Stimulated activated CD8-positive, alpha-beta memory T cell treated with anti-CD3 and anti-CD28 coated beads, Interleukin-7, amount 100 ng/mL, for 1 hour (primary cell): Measurements from ENCODE around the gene FANK1.
"Not testable (repeated sequence)": the region's sequence is repeated elsewhere in the genome, so short reads cannot be mapped to it uniquely, and the experiment has no call there.

Experiments used
- DNase-seq, 2 donors: peaks; one replicate each; pipeline ENCODE4 v3.0.0-alpha.2; 2020; ENCODE audit warnings: low read depth in 2 of 2

Gene FANK1

DNA sequence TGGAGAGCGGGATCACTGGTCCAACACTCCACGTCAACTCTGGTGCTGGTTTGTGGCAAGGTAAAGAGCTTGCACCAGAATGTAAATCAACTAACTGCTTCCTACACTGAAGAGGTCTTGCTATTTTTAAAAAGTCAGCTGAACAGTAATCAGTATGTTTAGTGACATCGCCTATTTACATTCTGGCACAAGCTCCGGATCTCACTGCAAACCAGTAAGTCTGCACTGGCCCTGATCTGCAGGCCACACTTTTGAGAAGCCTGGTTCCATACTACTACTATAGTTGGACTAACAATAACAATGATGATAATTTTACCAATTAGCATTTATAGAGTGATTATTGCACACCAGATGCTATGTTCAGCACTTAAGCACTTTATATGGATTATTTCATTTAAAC, 6.9 kb upstream of the FANK1 start:
- DNase-seq, result not testable (repeated sequence)

- not testable (repeated sequence) for DNase-seq
Measured at GRCh38 chr10:125892402-125892801, 4.0 kb upstream of the FANK1 start.

GRCh38 chr10:125894176-125894575, 2.2 kb upstream of the FANK1 start:
- not testable (repeated sequence) for DNase-seq

DNA sequence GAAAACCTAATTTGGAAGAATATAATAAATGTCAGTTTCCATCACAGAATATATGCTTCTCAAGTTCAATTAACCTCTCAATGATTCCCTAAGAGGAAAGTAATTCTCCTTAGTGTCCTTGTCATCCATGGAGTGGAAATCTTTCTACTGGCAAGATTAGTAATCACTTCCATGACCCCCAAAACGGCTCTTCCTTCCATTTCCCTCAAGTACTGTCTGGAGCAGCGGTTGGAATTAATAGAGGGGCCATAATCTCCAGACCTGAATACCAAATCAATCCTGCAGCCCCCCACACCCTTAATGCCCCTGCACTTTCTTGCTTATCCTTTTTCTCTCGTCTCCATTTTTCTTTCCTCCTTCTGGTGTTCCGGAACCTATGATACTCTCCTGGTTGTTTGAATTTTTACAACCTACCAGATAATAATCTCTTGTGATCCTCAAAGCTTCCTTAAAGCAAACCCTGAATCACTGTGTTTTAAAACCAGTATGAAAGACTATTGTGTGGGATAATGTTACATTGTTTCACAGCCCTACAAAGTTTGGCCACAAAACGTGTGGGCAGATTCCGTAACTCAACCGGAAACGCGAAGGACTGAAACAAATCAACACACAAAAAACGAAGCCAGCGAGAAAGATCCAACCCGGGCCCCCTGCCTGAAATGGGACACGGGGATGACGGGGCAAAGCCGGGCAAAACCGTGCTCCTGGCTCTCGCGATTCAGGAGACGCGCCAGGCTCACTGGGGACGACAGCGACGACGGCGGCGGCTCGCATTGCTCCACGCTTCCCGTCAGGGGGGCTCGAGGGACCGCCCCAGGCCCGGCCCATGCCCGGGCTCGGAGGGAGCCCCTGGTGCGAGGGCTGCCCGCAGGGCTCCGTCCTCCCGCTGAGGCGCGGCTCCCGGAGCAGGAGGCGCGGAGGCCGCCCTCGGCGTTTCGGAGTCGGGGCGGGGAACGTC, 955 bp upstream of the FANK1 start:
- DNase-seq, result peak in 1 of 2 donors; percentile 7

DNA sequence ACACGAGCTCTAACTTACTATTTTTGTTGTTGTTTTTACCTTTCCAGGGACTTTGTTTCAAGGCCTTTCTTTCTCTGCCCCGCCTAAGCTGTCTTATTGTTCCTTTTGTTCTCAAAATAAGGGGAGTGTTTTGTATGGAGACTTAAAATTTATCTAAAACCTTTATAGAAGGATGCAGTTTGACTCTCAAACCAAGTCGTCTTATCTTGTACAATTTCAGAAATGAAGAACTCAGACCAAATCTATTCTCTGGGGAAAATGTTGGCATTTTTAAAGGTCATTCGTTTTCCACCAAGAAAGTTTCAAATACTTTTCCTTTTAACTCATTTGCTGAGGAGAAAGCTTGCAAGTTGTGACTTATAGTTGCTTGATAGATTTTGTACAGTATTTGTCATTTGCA, 953 bp downstream of the FANK1 start:
- not testable (repeated sequence) for DNase-seq

DNA sequence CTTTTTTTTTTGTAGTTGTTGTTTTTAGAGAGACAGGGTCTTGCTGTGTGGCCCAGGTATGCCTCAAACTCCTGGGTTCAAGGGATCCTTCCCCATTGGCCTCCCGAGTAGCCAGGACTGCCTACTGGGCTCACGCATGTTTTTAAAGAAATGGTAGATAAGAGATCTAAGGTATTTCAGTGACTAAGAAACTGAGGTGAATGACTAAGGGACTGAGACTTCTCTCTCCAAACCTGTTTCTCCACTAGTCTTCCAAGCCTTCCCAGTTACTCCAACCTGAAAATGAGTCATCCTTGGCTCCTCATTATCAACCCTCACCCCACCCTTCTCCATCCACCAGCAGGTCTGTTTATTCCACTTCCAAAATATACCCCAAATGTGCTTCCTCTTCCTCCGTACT, 4.6 kb downstream of the FANK1 start:
- DNase-seq, result not testable (repeated sequence)

DNA sequence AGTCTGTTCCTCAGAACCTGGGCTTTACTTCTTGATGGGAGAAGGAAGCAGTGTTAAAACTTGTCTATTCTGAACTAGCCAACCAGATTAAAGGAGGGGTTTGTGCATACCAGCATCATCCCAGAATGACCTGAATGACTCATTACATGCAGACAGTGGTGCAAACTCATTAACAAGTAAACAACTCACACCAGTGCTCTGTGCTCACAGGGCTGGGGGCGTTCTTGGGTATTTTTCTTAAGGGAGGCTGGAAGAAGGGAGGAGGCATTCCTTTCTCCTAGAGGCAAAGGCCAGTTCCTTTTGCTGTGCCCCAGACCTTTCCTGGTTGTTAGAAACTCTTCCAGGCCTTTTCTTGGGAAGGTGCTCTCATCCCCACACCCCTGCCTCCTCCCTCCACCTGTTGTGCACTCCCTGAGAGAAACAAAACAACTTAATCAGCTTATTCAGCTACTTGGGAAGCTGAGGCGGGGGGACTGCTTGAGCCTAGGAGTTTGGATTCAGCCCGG, 6.8 kb downstream of the FANK1 start:
- DNase-seq, result not testable (repeated sequence)

DNA sequence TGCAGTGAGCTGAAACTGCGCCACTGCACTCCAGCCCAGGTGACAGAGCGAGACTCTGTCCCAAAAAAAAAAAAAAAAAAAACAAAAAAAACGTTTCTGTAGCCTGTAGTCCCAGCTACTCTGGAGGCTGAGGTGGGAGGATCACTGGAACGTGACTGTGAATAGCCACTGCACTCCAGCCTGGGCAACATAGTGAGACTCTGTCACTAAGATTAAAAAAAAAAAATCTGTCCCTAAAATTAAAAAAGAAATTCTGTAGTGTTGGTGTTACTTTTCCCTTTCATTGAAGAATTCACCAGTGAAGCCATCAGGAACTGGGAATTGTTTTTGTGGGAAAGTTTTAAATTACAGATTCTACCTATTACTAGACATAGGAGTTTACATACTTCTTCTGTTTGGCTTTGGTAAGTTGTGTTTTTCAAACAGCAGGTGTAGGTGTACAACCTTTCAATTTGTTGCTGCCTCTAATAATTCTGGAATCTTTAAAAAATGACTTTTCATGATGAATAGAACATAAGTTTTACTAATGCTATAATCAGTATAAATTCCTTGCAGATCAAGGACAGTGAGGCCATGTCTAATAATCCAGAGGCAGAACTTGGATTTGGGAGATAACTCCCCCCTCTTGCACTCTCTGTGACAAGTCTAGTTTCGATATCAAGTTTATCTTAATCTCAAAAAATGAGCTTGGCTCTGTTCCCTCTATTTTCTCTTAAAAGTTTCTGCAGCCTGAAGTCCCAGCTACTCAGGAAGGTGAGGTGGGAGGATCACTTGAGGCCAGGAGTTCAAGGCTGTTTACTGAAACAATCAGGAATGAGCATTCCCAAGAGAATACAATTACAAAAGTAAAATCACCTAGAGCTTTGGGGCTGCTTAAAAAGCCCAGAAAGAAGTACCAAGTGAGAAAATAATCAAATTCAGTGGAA, 9.0 kb downstream of the FANK1 start:
- DNase-seq, result not testable (repeated sequence)

- DNase-seq, result not testable (repeated sequence)
Measured at GRCh38 chr10:125907598-125907997, 11.2 kb downstream of the FANK1 start.

GRCh38 chr10:125908813-125909212, 12.4 kb downstream of the FANK1 start:
- DNase-seq, result not testable (repeated sequence)

GRCh38 chr10:125909491-125909890, 13.1 kb downstream of the FANK1 start:
- DNase-seq, result not testable (repeated sequence)

DNA sequence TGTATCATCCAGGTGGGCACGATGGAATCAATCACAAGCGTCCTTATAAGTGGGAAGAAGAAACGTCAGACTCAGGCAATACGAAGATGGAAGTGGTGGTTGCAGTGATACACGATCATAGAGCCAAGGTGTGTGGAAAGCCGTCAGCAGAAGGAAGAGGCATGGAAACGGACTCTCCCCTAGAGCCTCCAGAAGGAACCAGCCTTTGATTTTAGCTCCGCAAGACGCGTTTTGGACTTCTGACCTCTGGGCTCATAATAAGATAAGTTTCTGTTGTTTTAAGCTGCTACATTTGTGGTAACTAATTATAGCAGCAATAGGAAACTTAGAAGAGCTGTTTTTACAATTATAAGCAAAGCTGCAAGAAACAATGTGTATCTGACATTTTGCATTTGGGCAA, 14.8 kb downstream of the FANK1 start:
- DNase-seq, result no peak

DNA sequence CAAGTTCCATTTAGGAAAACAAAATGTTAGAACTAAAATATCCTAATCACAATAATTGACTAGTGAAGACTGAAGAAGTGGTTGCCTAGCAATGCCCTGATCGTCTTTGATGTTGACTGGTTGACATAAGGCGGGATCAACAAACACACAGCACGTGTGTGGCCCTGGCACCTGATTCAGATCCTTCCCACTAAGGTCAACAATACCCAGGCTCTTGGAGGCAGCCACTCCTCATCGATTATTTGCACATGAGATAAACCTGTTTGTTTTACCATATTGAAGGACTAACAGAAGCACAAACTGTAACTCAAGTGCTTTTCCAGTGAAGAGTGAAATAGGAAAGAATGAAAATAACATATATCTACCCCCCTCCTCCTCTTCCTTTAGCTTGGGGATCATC, 15.6 kb downstream of the FANK1 start:
- DNase-seq, result no peak

DNA sequence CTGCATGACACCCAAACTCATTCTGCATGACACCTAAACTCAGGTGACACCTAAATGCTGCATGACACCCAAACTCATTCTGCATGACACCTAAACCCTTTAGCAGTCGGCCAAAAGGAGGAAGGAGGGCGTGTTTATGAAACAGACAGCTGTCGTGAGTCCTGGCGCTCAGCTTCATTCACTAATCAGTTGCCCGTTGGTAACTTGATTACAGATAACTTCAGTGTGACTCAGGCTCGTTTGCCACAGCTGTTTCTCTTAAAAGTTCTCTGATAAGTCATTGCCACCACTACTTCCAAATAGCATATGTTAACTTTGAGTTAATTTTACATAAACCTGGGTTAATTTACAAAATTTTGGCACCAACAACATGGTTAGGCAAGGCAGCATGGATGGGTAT, 16.9 kb downstream of the FANK1 start:
- DNase-seq, result not testable (repeated sequence)

- no peak for DNase-seq
Measured at GRCh38 chr10:125916977-125917376, 20.6 kb downstream of the FANK1 start.

GRCh38 chr10:125917704-125918361, 21.5 kb downstream of the FANK1 start:
- DNase-seq, result not testable (repeated sequence)

GRCh38 chr10:125921643-125922306, 25.4 kb downstream of the FANK1 start:
- not testable (repeated sequence) for DNase-seq

GRCh38 chr10:125925262-125925834, 29.0 kb downstream of the FANK1 start:
- DNase-seq, result no peak

GRCh38 chr10:125926247-125926646, 29.9 kb downstream of the FANK1 start:
- no peak for DNase-seq

DNA sequence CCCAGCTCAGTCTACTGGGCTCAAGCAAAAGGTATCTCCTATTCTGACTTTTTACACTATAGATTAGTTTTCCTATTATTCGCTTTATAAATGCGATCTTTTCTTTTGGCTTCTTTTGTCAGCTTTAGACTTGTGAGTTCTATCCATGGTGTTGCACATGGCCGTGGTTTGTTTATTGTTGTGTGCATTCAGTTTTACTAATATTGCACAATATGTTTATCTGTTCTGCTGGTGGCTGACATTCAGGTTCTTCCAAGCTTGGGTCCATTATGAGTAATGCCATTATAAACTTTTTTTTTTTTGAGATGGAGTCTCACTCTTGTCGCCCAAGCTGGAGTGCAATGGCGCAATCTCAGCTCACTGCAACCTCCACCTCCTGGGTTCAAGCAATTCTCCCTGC, 30.9 kb downstream of the FANK1 start:
- DNase-seq, result not testable (repeated sequence)
